AG04450 (cell line): ENCODE results near the gene PPP1R2. TPM values are rescaled to one million over a fixed set of nuclear protein-coding genes. Genes with fewer than 3 reads are reported as not detected.

ENCODE experiments used
- CTCF ChIA-PET: fragments of 300-600, 350-600 bp; formaldehyde crosslinking; extraction: SDS; loops from one replicate; lab custom pipeline; 2022; ENCODE audit warnings: antibody characterized with exemption, inconsistent platforms; lab: Charles Lee
- POLR2A ChIA-PET: fragments of 350-600 bp; formaldehyde crosslinking; extraction: SDS; loops from one replicate; lab custom pipeline; 2021; ENCODE audit warnings: antibody characterized with exemption, inconsistent platforms; lab: Yijun Ruan, JAX
- DNase-seq: peaks from one replicate; pipeline ENCODE4 v3.0.0-alpha.2; 2011; ENCODE audit warnings: low read depth, low spot score
- H3K27ac ChIP-seq: one replicate; pipeline ENCODE4 v1.5.1; 2012; ENCODE audit warnings: low read depth, low read length, control low read depth
- H3K27me3 ChIP-seq: one replicate; pipeline ENCODE4 v1.6.0; 2012; ENCODE audit warnings: low read length; ENCODE audit not compliant: control insufficient read depth, insufficient read depth
- H3K4me3 ChIP-seq: 2 replicates; pipeline ENCODE4 v1.5.1; 2011; ENCODE audit warnings: mild to moderate bottlenecking, low read depth, low read length, control low read depth
- H3K9me3 ChIP-seq: 2 replicates; pipeline ENCODE4 v1.5.1; 2012; ENCODE audit warnings: low read length; ENCODE audit not compliant: control insufficient read depth, insufficient read depth
- CTCF ChIP-seq: IDR thresholded peaks from 2 replicates; pipeline ENCODE4 v1.5.1; 2011; ENCODE audit warnings: low read depth, low read length, control low read depth, inconsistent platforms
- polyA plus RNA-seq: library from polyadenylated mRNA; depleted of rRNA; stranded (reverse); fragments of >200 nt; gene quantifications from 2 replicates; pipeline ENCODE4 v1.2.3, GENCODE V29; 2011

The PPP1R2 gene
- polyA plus RNA-seq, 1 experiment, result 84.3 TPM

DNA sequence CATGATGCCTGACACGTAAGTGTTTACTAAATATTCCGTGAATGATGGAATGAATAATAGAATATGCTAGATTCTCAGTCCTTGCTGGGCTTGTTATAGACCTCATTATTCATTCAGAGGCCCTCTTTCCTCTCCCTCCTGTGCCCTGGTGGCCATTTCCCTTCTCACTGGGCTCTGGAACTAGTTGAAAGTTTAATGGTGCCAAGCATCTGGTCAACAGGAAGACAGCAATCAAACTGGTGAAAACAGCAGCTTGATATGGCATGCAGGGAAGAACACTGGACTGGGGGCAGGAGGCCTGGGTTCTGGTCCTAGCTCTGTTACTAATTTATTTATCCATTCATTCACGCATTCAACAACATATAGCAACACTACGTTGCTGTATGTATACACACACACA lies 44.3 kb upstream of the PPP1R2 start:
- CTCF ChIA-PET, result no interaction called here
- Histone ChIP-seq H3K27ac (no peak overlapping the region), H3K9me3 (peaks cover 4% of the 10 kb centered on the region; the same call in 1 of the 2 replicates), H3K27me3 (peaks cover 9% of the 10 kb centered on the region), H3K4me3 (no peak overlapping the region)
- TF ChIP-seq CTCF, result no peak
- POLR2A ChIA-PET, result no interaction called here
- DNase-seq, result no peak

DNA sequence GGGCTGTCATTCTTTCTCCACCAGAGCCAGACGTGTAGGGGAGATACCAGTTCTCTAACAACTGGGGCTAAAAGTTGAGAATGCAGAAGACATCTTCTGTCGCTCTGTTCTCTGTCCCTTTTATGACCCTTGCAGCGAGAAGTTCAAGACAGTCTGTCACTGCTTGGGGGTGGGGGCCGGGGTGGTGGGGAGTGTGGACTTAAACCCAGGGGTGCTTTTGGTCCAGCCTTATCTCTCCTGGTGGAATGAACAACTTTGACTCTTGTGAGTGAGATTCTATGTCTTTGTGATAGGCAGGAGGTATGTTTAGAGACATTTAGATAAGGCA lies 41.4 kb upstream of the PPP1R2 start:
- TF ChIP-seq CTCF, result no peak
- Histone ChIP-seq H3K27me3 (peaks cover 7% of the 10 kb centered on the region), H3K9me3 (peaks cover 4% of the 10 kb centered on the region; the same call in 1 of the 2 replicates), H3K27ac (no peak overlapping the region), H3K4me3 (no peak overlapping the region)
- no peak for DNase-seq
- POLR2A ChIA-PET, result no interaction called here
- CTCF ChIA-PET, result interaction anchor here (0.8 kb wide), 1 partner anchor 266 kb away, joined by 3 read pairs; no protein-coding TSS in a partner anchor

DNA sequence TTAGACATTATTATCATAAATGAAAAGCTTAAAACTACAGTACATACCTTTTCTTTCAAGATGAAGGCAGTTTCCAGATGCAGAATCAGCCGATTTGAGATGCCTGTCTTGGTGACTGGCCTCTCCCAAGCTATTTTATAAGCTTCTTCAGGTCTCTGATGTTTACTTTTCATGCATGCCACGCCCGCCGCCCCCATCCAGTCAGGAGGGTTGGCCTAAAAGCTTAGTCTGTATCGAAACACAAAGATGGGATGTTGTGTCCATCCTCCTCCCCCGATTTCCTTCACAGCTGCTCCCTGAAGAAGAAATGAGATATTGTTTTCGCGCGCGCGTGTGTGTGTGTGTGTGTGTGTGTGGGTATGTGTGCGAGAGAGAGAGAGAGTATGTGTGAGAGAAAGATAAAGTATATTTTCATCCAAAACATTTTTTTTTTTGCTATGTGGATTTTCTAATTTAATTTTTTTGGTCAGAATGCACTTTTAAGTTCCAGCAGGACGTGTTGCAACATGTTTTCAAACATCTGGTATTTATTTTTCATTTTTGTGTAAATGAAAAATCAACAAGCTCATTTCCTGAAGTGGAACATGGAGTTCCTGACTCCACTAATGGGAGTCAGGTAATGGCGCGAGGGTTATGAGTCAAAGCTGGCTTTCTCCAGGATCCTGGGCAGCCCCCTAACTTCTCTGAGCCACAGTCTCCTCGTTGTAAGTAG lies 40.9 kb upstream of the PPP1R2 start, which contains the start of gene APOD:
Gene APOD (minus strand): TSS at position 110 of the 712 bp plus-strand sequence. CDS start 4,479 bp downstream, outside the sequence.
- peaks cover 3% of the 10 kb centered on the region; the same call in 1 of the 2 replicates for H3K9me3 ChIP-seq
- H3K27me3 ChIP-seq, result peaks cover 7% of the 10 kb centered on the region
- ChIA-PET POLR2A (no interaction called here), CTCF (interaction anchor here (0.7 to 0.8 kb wide), 2 partner anchors 266 to 648 kb away, joined by 3 read pairs; no protein-coding TSS in a partner anchor)
- no peak within 1 kb of the TSS for H3K27ac ChIP-seq
- TF ChIP-seq CTCF, result no peak
- DNase-seq, result no peak
- H3K4me3 ChIP-seq, result no peak within 1 kb of the TSS

DNA sequence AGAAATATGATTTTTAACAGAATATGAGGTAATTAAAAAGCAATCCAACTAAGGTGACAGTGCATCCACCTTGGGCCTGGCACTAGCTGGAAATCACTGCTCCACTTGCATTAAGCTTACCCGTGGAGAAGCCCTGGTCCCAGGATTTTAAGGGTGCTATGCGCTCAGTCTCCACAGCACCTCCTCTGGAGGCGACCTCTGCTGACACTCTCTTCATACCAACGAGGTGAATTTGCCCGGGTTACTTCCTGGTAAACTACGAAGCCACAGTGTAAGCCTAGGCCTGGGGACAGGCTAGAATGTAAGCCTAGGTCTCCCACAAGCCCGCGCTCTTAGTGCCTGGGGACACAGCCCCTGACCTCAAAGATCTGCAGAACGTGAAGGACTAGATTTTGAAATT lies 39.8 kb upstream of the PPP1R2 start:
- H3K9me3 ChIP-seq, result no peaks in the 10 kb centered on the region
- CTCF ChIA-PET, result no interaction called here
- no peak for TF ChIP-seq CTCF
- H3K4me3 ChIP-seq, result no peak overlapping the region
- POLR2A ChIA-PET, result no interaction called here
- no peak for DNase-seq
- no peak overlapping the region for H3K27ac ChIP-seq
- peaks cover 9% of the 10 kb centered on the region for H3K27me3 ChIP-seq

DNA sequence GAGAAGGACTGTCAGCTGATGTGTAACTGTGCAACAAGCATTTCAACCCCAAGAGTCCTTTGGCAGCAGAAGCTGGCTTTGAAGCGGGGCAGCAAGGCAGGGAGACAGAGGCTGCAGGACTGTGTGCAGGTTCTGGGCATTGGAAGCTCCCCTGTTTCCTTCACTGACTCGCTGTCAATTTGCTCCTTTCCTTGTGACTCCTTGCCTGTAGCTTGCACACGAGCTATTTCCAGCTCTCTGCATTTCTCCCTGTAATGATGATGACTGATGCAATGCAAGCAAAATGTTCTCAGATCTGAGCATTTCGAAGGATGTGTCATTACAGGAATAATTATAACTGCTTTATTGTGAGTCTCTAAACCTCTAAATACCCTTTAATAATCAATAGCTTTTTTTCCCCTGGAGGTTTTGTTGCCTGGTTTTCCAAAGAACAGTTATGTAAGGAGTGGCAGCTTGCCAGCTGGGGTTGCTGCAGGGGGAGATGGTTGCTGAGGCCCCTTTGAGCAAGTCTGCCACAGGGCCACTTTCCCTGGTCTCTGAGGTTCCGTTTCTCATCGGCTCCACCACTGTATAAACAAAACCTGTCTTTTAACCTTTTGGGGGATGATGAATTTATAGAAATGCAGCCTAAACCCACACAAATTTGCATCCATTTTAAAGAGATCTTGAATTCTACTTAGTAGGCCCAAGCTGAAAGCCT lies 37.8 kb upstream of the PPP1R2 start:
- Histone ChIP-seq H3K27me3 (peaks cover 8% of the 10 kb centered on the region), H3K27ac (no peak overlapping the region), H3K9me3 (no peaks in the 10 kb centered on the region), H3K4me3 (no peak overlapping the region)
- ChIA-PET POLR2A (interaction anchor here (0.6 kb wide), 1 partner anchor 11 kb away, joined by 6 read pairs; no protein-coding TSS in a partner anchor), CTCF (interaction anchor here (0.5 kb wide), 1 partner anchor 313 kb away, joined by 3 read pairs; no protein-coding TSS in a partner anchor)
- peak; percentile 13 for DNase-seq
- no peak for TF ChIP-seq CTCF
